Vagina (tissue), 2 donors: ENCODE results near the gene SV2B.

Experiments
- POLR2A ChIP-seq, 2 donors: fragments of 450-650 bp; IDR thresholded peaks; one replicate each; pipeline ENCODE4 v1.6.1; 2017; ENCODE audit warnings: antibody characterized with exemption in 2 of 2, mild to moderate bottlenecking in 2 of 2, moderate library complexity in 2 of 2
- TF ChIP-seq, protein P1 (sequence below), 3 experiments: fragments of 450-650 bp in 2 of 3; fragments of 200-600 bp in 1 of 3; sonication (generic) in 1 of 3; IDR thresholded peaks; one replicate each; pipeline ENCODE4 v1.5.1; 2017 to 2019; ENCODE audit warnings: antibody characterized with exemption in 3 of 3, mild to moderate bottlenecking in 2 of 3, moderate library complexity in 2 of 3

DNA sequence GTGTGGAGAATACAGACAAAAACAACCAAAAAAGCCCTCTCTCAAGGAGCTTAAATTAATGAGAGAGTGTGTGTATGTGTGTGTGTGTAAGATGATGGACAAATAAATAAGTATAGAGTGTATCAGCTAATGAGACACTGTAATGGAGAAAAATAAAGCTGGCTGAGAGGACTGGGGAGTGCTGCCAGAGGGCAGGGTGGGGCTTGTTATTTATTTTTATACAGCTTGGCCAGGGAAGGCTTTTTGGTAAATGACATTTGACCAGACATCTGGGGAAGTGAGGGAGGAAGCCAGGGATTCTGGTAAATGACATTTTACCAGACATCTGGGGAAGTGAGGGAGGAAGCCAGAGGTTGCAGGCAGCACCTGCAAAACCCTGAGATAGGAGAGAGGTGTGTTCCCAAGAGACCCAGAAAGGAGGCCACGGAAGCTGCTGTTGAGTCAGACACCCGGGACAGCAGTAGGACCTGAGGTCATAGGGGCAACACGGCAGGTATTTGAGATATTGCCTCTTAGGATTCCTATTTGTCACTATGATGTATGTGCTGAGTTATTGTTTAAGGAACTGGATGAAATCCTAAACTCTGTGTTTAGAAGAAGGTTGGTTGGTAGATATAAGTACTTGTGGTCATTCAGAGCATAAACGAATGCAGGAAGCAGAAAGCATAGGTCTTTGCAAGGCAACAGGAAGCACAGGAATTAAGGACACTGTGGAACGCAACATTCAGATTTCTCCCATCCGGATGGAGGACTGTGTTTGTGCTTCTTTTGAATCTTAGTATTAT, 2.7 kb downstream of the SV2B start:
- TF ChIP-seq, protein P1, sequence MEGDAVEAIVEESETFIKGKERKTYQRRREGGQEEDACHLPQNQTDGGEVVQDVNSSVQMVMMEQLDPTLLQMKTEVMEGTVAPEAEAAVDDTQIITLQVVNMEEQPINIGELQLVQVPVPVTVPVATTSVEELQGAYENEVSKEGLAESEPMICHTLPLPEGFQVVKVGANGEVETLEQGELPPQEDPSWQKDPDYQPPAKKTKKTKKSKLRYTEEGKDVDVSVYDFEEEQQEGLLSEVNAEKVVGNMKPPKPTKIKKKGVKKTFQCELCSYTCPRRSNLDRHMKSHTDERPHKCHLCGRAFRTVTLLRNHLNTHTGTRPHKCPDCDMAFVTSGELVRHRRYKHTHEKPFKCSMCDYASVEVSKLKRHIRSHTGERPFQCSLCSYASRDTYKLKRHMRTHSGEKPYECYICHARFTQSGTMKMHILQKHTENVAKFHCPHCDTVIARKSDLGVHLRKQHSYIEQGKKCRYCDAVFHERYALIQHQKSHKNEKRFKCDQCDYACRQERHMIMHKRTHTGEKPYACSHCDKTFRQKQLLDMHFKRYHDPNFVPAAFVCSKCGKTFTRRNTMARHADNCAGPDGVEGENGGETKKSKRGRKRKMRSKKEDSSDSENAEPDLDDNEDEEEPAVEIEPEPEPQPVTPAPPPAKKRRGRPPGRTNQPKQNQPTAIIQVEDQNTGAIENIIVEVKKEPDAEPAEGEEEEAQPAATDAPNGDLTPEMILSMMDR (IDR thresholded peaks at IDR 0.05): no peak
- no peak for TF ChIP-seq POLR2A (IDR thresholded peaks at IDR 0.05)
